HepG2 (cell line): ENCODE results near the gene VTI1B. TPM values are rescaled to one million over a fixed set of nuclear protein-coding genes. Genes with fewer than 3 reads are reported as not detected.

Experiments used
- NBN ChIP-seq: fragments of 450-650 bp; conservative IDR thresholded peaks from 2 replicates; pipeline ENCODE4 v1.6.1; 2017
- TBX3 ChIP-seq: fragments of 450-650 bp; IDR thresholded peaks from 2 replicates; pipeline ENCODE4 v1.6.1; 2017; ENCODE audit warnings: antibody characterized with exemption, mild to moderate bottlenecking, inconsistent platforms, borderline replicate concordance
- ZNF354B ChIP-seq: sonication (generic); formaldehyde crosslinking; IDR thresholded peaks from 2 replicates; pipeline ENCODE4 v1.8.0; 2022; ENCODE audit warnings: mild to moderate bottlenecking, missing genetic modification reagents
- ZNF776 ChIP-seq: sonication (generic); formaldehyde crosslinking; IDR thresholded peaks from 2 replicates; pipeline ENCODE4 v1.4.0; 2020; ENCODE audit warnings: mild to moderate bottlenecking, missing genetic modification reagents
- polyA plus RNA-seq, 8 experiments: library from polyadenylated mRNA; depleted of rRNA in 3 of 8; stranded (reverse) in 7 of 8; unstranded in 1 of 8; fragments of >200 nt; fragmentation: Illumina TruSeq in 4 of 8; extraction: Trizol in 4 of 8; gene quantifications; 2 replicates each; pipeline versions ENCODE4 v1.2.1 to v1.2.3, GENCODE V29; 2011 to 2016; ENCODE audit warnings: low read depth in 4 of 8, missing spikeins in 1 of 8, mixed read lengths in 1 of 8; ENCODE audit not compliant: insufficient read depth in 1 of 8
- total RNA-seq, 5 experiments: library from RNA; depleted of rRNA; stranded (reverse); fragments of >200 nt; fragmentation: Illumina TruSeq; extraction: Trizol; gene quantifications; 2 replicates each; pipeline ENCODE4 v1.2.3, GENCODE V29; 2016; ENCODE audit warnings: low read depth in 1 of 5
- TF ChIP-seq, protein P1 (sequence below): sonication (generic); formaldehyde crosslinking; IDR thresholded peaks from 2 replicates; pipeline ENCODE4 v1.5.0; 2020; ENCODE audit warnings: mild to moderate bottlenecking, missing genetic modification reagents, moderate library complexity
- TF ChIP-seq, protein P2 (sequence below): IDR thresholded peaks from 2 replicates; pipeline ENCODE4 v1.6.1; 2016; ENCODE audit warnings: low read depth, control low read depth
- TF ChIP-seq, protein P3 (sequence below), 2 experiments: IDR thresholded peaks; 2 replicates each; pipeline ENCODE4 v1.6.1; 2011 to 2012; ENCODE audit warnings: low read length in 2 of 2, borderline replicate concordance in 1 of 2, low read depth in 1 of 2, mild to moderate bottlenecking in 1 of 2, moderate library complexity in 1 of 2
- TF ChIP-seq, protein P4 (sequence below): sonication (generic); IDR thresholded peaks from 2 replicates; pipeline ENCODE4 v1.6.1; 2016; ENCODE audit warnings: low read depth, borderline replicate concordance

VTI1B gene
- total and polyA plus RNA-seq, 2 of the 13 experiments (the other 11 are each of a cell fraction or from before 2014, with no cell fraction given) = 39.0 to 103 TPM

DNA sequence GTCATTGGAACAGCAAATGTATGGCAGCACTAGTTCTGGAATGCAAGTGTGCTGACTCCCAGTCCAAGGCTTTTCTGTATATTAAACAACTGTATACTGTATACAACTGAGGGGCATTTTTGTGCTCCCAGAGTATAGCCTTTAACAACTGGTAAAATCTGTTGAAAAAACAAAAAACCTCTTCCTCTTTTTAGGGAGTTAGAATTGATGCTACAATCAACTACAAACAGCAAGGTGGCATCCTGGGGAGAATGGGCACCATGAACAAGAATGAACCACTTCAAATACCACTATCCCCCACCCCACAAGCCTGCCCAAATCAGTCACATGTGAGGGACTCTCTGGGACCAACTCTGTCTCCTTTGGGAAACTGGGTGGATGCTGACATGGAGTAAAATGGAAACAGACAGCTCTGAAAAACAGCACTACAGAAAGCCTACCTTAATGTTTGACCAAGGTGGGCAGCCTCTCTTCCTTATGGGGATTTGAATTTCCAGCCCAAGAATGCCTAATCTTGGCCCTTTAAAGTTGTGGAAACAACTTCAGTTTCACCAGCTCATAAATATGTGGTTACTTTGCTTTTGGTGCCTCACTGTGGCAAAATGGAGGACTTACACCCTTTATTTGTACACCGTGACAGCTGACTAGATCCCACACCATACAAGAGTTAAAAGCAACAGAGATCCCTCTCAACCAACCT, 7.5 kb downstream of the VTI1B start (continued):
- TF ChIP-seq, protein P1, sequence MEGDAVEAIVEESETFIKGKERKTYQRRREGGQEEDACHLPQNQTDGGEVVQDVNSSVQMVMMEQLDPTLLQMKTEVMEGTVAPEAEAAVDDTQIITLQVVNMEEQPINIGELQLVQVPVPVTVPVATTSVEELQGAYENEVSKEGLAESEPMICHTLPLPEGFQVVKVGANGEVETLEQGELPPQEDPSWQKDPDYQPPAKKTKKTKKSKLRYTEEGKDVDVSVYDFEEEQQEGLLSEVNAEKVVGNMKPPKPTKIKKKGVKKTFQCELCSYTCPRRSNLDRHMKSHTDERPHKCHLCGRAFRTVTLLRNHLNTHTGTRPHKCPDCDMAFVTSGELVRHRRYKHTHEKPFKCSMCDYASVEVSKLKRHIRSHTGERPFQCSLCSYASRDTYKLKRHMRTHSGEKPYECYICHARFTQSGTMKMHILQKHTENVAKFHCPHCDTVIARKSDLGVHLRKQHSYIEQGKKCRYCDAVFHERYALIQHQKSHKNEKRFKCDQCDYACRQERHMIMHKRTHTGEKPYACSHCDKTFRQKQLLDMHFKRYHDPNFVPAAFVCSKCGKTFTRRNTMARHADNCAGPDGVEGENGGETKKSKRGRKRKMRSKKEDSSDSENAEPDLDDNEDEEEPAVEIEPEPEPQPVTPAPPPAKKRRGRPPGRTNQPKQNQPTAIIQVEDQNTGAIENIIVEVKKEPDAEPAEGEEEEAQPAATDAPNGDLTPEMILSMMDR = peak; percentile 83
- TF ChIP-seq NBN (no peak), ZNF776 (CRISPR knock-in tag) (no peak), ZNF354B (CRISPR knock-in tag) (no peak), TBX3 (no peak)
- TF ChIP-seq, protein P2, sequence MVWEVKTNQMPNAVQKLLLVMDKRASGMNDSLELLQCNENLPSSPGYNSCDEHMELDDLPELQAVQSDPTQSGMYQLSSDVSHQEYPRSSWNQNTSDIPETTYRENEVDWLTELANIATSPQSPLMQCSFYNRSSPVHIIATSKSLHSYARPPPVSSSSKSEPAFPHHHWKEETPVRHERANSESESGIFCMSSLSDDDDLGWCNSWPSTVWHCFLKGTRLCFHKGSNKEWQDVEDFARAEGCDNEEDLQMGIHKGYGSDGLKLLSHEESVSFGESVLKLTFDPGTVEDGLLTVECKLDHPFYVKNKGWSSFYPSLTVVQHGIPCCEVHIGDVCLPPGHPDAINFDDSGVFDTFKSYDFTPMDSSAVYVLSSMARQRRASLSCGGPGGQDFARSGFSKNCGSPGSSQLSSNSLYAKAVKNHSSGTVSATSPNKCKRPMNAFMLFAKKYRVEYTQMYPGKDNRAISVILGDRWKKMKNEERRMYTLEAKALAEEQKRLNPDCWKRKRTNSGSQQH = no peak
- TF ChIP-seq, protein P3, sequence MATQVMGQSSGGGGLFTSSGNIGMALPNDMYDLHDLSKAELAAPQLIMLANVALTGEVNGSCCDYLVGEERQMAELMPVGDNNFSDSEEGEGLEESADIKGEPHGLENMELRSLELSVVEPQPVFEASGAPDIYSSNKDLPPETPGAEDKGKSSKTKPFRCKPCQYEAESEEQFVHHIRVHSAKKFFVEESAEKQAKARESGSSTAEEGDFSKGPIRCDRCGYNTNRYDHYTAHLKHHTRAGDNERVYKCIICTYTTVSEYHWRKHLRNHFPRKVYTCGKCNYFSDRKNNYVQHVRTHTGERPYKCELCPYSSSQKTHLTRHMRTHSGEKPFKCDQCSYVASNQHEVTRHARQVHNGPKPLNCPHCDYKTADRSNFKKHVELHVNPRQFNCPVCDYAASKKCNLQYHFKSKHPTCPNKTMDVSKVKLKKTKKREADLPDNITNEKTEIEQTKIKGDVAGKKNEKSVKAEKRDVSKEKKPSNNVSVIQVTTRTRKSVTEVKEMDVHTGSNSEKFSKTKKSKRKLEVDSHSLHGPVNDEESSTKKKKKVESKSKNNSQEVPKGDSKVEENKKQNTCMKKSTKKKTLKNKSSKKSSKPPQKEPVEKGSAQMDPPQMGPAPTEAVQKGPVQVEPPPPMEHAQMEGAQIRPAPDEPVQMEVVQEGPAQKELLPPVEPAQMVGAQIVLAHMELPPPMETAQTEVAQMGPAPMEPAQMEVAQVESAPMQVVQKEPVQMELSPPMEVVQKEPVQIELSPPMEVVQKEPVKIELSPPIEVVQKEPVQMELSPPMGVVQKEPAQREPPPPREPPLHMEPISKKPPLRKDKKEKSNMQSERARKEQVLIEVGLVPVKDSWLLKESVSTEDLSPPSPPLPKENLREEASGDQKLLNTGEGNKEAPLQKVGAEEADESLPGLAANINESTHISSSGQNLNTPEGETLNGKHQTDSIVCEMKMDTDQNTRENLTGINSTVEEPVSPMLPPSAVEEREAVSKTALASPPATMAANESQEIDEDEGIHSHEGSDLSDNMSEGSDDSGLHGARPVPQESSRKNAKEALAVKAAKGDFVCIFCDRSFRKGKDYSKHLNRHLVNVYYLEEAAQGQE (IDR thresholded peaks at IDR 0.05; ENCODE audit: borderline replicate concordance in 1 of 2, low read depth in 1 of 2, low read length in 2 of 2) = no peak
- TF ChIP-seq, protein P4, sequence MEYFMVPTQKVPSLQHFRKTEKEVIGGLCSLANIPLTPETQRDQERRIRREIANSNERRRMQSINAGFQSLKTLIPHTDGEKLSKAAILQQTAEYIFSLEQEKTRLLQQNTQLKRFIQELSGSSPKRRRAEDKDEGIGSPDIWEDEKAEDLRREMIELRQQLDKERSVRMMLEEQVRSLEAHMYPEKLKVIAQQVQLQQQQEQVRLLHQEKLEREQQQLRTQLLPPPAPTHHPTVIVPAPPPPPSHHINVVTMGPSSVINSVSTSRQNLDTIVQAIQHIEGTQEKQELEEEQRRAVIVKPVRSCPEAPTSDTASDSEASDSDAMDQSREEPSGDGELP = peak; percentile 67; the same call in 1 of the 2 replicates
